Measurements from ENCODE around the gene HCRTR1.

DNA sequence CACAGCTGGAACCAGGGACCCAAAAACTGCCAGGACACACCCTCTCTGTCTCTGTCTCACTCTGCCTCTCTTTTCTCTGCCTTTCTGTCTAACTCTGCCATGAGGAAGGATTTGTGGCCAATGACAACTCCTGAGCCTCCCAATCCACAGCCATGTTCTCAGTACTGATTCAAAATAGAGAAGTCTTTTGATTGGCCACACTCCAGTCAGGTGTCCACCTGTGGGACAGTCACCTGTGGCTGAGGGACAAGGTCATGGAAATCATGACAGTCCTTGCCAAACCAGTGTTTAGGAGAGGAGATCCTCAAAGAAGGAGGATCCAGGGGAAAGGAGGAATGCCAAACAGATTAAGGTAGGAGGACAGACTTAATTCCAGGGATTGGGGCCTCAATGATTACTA lies 25.4 kb upstream of the HCRTR1 start:
- TF ChIP-seq POLR2AphosphoS5 (IDR thresholded peaks at IDR 0.05) (no peak), CTCF (IDR thresholded peaks at IDR 0.05 in 8 of 11, conservative IDR thresholded peaks at IDR 0.05 in 3 of 11) (no peak)

Measured in spleen (tissue), 7 donors.